Fibroblast of skin of scalp (primary cell): Measurements from ENCODE around the gene GABRB3.

Experiments
- DNase-seq: peaks from one replicate; pipeline ENCODE4 v3.0.0-alpha.2; 2013

The GABRB3 gene

DNA sequence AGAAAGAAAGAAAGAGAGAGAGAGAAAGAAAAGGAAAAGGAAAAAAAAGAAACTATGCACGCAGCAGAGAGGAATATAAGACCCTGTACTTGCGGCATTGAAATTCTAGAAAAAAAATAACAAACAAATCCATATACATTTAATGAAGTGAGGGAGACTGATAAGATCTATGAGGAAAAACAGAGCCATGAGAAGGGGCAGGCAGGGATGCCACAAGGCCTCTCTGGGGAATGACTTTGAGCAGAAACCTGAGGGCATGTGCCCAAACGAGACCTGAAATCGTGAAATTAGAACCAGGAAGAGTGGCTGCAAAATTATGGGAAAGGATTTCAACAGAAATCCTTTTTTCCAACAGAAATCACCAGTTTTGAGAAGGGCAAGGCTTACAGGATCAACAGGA lies 98.4 kb downstream of the GABRB3 start:
- DNase-seq = no peak

DNA sequence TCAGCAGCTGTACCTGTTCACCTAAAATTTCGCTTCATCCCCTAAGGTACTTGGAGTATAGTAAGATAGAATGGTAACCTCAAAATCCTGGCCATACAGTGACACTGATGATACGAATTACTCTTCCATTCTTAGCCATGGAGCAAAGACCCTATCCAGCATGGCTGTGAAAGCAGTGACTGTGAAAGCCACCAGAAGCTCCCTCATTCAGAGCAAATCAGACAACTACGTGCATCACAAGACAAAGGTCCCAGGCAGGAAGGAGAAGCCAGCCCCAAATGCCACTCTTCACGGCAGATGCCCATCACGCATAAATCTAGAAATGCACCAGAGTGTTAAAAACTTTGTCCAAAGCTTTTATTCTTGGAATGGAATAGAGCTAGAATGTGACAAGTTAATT lies 99.4 kb downstream of the GABRB3 start:
- no peak for DNase-seq

DNA sequence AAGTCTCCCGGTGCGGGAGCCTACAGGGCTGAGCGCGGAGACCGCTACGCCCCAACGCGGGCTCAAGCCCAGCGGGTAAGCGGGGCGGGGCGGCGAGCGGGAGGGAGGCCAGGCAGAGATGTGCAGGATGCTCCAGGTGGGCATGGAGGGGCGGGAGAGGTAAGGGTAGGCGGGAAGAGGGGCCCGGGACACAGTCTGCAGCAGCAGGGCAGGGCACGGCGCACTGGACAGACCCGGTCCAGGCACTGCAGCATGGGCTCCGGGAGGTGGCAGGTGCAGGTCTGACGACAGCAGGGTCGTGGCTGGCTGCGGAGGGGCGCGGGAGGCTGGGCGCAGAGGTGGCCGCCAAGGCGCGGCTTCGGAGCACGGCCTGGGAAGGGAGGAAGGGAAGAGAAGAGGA lies 102.8 kb downstream of the GABRB3 start:
- no peak for DNase-seq

DNA sequence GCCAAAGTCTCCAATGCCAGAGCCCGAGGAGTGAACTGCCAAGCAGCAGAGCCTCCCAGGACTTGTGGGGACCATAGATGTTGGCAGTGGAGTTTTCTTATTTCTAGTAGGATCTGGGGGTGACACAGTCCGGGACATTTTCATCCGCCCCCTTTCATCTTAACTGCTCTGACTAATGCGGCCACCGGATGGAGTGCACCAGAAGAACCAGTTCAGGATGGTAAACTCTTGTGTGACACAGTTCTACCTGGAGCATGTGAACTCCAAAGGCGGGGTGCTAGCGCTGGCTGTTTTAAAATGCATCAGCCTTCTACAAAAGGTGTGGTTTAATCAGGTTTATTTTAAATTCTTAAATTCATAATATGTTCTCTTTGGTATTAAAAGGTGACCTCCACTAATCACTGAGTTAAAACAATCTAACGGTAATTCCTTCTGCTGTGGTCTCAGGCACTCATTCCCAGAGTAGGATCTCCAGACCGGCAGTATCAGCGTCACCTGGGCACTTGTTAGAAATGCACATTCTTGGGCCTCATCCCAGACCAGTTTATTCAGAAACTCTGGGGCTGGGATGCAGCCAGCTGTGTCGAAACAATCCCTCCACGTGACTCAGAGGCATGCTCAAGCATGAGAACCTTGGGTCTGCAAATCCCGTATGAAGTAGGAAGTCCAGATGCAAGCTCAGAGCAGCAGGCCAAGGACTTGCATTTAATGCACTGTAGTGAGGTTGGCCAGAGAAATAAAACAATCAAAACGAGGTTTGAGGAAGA lies 105.5 kb downstream of the GABRB3 start:
- no peak for DNase-seq

DNA sequence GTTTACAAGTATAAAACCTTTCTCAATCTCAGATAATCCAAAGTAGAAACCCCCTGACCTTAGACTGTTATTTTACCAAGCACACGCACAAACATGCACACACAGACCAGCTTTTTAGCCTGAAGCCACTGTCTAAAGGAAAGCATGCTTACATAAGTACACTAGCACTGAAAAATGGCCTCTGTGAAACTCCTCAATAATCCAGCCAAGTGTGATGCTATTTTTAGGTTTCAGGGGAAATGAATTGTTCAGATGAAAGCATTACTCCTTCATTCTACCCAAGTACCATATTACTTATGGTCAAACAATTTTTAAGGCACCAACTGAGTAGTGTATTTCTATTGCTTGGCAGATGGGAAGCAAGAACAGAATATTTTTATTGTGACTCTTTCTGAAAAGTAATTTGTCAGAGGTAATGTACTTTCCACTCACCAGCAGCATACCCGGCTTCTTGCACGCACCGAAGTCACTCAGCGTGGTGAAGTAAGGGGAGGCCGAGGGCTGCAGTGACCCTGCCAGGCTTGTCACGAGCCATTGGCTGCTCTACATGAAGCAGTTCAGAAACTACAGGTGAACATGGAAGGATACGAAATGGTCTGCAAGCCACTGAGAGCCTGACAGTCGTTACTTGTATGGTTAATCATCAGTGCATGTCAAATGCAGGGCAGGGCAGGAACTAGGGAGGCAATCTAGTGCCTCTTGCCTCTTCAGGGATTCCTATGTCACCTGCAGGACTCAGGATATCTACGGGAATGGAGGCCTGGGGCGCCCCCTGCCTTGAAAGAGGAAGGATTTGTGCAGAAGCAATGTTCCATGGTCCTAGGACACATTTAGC lies 106.7 kb downstream of the GABRB3 start:
- no peak for DNase-seq

DNA sequence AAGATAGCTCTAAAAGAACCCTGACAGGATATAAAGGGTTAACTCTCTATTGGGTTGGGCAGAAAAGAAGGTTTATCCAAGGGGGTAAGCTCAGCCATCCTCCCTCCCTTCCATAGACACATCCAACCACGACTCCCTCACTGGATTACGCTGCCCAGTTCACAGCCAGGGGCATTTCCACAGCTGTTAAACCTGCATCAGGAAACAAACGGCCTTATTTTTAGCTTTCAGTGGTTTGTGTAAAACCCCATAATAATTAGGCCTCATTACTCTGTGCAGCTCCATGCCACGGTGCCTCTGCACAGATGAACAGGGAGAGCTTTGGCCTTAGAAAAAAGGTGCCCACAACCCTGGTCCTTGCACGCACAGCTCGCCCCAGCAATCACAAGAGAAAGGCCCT lies 110.6 kb downstream of the GABRB3 start:
- DNase-seq = no peak

DNA sequence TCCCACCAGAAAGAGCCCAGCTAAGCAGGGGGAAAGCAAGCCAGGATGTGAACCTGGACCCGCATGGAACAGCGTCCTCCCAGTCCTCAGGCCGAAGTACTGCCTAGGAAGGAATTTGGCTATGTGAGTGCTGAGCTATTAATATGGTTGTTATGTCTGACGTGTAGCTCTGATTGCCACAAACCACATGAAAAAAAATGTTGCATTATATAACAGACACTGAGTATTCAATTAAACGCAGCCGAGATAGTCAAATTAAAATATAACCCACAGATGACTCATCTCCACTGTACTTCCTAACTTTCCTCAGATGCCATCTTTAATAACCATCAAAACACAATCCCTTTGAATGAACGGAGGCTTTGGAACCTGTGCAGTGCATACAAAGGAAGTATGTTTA lies 111.1 kb downstream of the GABRB3 start:
- DNase-seq = no peak

DNA sequence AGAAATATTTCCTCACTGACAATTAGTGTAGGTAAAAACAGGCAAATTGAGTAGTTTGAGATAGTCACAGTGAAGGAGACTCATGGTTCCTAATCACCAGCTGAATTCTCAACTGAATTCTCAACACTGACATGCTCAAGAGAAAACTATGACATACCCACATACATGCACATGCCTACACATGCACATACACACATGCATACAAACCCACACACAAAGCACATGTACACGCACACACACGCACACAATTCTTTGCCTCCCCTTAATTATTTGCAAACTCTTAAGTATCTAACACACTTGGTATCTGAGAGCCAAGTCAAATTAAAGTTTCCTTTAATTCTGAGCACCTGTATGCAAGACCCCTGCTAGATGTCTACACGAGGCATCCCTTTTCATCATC lies 111.8 kb downstream of the GABRB3 start:
- DNase-seq = no peak

DNA sequence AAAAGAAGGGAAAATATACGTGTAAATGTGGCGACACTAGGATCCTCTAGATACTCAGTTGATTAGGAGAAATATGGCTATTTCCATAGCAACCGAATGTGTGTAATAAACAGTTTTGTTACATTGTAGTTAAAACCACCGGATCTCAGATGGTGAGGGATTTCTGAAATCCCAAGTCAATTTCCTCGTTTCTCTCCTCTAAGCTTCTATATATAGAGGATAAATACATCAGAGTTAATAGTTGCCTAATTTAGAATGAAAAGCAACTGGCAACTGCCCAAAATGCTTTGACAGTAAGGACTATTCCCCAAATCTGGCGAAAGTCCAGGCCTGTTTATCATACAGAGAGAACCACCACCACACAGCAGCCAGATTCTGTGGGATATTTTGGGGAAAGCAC lies 112.6 kb downstream of the GABRB3 start:
- no peak for DNase-seq

DNA sequence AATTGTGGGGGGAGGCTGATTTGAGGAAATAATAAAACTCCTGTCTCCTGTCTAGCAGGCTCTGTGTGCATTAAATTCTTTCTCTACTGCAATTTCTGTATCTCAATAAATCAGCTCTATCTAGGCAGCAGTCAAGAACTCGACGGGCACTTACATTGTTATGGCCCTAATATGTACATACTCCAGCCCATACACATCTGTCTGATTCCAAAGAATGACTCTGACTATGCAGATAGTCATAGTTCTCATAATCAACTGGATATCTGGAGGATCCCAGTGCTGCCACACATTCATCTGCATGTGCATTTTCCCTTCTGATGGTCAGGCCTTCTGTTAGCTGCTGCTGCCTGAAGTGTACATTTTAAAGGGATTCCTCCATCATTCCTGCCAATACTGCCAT lies 114.6 kb downstream of the GABRB3 start:
- no peak for DNase-seq

DNA sequence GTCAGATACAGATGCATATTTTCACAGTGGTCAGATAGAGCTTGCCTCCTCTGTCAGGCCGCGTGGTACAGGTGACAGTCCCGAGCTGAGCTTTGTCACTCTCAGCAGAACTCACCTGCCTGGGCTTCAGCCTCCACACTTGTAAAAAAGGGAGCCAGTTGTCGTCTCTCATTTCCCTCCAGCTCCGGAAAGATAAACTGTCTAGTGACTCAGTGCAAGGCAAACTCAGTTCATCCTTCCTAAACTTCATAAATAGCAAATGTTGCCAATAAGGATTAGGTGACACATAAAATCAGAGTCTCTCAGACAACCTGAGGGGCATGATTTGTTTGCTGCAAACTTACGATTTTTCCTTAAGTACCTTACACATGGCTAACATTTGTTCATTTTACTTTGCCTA lies 116.8 kb downstream of the GABRB3 start:
- DNase-seq = no peak

DNA sequence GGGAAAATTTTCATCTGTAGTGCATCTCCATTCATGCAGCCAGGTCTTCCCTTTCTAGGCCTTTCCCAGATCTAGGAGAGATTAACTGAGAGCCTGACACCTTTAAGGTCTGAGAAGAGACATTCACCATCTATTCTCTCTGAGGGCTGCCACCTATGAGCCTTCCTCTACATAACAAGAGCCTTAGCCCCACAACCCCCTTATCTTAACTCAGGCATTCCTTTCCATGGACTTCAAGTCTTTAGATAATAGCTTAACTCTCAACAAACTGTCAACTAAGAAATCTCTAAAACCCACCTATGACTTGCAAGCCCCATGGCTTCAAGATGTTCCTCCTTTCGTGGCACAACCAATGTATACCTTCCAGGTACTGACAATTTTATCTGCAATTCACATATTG lies 121.0 kb downstream of the GABRB3 start:
- no peak for DNase-seq

DNA sequence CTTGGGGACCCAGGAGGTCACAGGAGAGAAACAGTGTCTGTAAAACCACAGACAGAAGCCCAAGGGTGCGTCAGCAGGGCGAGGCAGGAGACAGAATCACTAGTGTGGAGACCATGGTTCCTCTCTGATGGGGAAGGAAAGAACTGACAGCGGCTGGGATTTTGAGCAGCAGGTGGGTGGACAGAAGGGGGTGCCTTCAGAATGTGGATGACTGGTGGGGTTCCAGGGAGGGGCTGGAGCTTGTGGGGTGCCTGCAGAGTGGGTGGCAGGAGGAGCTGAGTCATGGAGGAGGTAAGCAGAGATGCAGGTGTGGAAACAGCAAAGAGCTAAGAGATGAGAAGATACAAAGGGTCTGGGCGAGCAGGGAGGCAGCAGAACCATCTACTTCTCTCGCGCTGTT lies 124.2 kb downstream of the GABRB3 start:
- DNase-seq = no peak

DNA sequence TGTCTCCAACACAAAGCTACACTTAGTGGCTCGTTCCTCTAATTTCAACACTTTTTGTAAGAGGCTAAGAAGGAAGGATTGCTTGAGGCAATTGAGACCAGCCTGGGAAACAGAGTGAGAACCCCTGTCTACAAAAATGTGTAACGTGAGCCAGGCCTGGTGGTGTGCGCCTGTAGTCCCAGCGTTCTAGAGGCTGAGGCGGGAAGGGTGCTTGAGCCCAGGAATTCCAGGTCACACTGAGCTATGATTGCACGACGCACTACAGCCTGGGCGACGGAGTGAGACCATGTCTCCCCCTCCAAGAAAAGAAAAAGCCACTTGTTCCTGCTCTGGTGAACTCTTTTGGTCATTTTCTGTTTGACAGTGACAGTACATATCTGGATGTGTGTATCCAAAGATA lies 127.9 kb downstream of the GABRB3 start:
- DNase-seq = no peak

DNA sequence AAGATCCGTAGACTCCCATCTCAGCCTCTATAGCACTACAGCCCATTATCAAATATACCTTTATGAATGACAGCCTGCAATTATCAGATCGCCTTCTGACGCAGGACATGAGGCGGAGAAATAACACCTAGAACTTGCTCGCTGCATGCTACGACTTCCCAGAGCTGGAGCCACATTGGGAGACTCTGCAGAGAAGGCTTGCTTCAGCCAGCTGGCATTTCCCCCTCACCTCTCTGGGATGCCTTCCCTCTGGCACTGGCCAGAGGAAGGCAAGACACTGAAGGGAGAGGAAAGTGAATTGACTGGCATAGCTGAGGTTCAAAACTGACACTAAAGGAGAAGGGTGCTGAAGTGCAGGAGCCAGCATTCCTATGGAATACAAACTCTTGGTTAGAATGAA lies 131.7 kb downstream of the GABRB3 start:
- DNase-seq = no peak

DNA sequence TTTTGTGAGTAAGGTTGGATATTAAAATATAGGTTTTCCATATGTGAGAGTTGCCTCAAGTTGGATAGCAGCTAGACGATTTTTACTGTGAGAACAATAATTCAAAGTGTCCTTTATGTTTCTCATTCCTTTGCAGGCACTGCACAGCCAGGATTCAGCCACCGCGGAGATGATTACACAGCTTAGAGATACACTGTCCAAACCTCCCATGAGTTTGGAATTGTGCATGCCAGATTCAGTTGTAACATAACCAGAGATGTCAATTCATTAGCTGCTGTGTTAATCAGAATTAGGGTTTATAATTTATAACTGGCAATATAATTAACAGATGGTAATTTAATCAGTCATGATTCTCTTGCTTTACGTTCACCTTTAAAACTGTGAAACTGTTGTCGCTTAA lies 132.3 kb downstream of the GABRB3 start:
- DNase-seq = no peak

DNA sequence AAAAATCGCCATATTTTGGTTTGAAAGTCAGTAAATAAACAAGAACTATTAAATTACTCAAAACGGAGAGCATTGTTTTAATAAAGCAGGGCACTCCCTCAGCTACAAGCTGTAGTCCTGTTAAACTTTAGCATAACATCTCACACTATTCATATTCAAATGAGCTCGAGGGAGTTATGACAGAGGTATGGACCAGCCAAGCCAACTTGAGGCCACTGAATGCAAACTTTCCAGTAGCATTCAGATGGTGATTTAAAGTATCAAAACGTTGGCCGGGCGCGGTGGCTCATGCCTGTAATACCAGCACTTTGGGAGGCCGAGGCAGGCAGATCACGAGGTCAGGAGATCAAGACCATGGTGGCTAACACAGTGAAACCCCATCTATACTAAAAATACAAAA lies 132.9 kb downstream of the GABRB3 start:
- DNase-seq = no peak

DNA sequence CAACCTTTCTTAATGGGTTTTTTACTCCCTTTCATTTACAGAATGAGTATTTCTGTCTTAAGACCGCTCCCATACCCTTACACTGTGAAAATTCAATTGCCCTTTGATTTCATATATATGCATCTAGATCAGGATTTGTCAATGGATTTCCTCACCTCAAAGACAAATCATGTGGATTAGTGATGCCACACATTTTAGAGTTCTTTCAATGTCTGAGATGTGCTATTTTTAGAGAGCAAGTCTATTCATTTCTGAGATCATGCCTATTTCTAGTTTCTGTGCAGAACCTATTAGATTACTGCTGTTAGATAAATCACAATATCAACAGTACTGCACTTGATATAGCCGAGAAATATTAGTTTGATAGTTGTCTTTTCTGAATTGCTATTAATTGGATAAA lies 137.3 kb downstream of the GABRB3 start:
- no peak for DNase-seq

DNA sequence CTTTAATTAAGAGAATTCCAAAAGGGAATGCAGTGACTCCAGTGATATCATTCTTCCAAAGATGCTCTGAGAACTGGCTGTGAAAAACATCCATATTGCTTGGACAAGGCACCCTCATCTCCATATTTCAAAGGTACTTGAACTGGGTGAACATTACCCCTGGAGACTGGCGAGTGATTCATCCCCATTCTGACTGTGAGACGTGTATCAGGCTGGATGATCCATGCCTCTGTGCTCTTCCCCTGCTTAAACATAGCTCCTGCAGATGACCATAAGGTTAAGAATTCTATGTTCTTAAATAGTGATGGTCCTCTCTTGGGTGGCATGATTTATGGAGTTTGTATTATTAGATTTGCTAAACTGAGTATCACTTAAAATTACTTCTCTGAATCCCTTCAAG lies 137.8 kb downstream of the GABRB3 start:
- no peak for DNase-seq

DNA sequence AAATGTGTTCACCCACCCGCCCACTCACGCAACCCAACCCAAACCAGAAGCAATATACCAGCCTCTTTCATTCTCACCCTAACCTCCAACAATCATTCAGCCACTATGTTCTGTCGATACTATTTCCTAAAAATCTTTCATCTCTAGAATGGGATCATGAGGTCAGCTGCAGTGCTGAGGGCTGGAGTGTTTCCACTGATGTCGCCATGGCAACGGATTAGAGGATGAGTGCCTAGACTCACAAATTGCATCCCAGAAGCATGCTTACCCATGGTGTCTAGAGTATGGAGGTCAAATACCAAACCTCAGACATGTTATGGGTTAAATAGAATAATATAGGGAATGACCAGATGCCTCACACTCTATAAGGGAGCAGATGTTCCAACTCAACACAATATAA lies 138.5 kb downstream of the GABRB3 start:
- no peak for DNase-seq

DNA sequence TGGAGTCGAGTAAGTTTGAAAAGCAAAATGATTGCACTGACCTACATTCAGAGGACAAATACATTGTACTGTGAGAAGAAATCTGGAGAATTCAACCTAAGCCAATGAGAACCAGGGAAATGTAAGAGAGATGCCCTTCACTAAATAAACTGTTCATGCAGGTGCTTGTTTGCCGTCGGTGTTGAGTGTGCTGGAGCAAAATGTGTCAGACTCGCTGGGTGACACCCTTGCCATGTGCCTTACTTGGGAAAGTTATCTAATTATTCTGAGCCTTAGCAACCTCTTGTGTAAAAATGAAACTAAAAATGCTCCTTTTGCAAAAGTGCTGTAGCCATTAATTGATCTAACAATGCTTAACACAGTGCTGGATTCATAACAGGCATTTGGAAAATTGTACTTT lies 140.4 kb downstream of the GABRB3 start:
- DNase-seq = no peak

DNA sequence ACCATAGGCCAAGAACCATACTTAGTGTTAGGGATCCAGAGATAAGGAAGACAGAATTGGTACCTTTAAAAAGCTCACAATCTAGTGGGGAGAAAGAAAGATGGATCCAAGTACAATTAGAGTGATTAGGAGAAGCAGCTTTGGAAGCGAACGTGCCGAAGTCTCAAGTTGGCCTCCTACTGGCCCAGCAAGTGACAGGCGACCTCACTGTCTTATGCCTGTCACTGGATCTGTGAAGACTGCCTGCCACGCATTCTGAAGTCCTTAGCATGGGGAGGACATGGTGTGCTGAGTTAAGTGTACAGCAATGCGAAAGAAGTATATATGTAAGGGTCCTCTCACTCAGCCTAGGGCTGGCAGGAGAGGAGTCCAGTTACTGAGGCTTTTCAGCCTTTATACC lies 141.0 kb downstream of the GABRB3 start:
- no peak for DNase-seq

DNA sequence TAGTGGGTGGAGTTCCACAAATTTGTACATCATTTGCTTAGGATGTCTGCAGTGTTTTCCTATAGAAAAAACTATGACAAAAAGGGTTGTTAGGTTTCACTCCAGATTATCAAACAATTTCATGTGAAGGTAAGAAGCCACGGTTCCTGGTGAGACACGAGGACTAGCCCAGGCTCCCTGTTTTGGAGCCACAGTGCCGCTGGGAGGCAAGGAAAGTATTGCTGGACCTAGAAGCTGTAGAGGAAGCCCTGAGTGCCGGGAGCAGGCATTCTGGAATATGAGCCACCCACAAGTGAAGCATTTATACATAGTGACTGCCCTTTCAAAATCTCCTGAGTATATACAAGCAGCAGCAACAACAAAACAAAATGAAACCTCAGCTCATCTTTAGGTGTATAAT lies 142.0 kb downstream of the GABRB3 start:
- no peak for DNase-seq

DNA sequence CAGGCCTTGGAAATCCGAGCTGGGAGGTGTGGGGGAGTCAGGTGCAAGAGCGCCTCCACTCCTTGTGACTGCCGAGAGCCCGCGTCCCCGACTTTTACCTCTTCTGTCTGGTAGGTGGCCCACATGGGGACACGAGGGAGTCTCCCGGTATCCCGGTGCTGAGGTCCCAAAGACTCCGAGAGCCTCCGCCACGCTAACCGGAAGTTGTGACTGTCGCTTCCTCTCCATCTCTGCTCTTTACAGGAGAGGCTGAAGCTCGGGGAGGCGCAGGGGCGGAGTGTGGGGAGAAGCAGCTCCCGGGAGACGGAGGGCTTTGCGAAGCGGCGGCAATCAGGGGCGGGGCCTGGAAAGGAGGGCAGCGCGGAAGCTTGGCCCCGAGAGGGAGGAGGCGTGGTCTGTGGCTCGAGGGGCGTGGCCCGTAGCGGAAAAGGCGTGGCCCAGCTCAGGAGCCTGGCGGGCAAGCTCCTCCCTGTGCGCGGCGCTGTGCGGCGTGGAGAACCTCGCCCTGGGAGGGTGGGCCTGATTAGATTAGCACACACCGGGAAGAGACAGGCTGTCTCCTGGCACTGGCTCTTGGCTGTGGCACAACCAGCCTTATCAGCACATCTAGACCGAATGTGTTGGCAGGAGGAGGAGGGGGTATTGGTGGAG lies 143.9 kb downstream of the GABRB3 start:
- peak; percentile 75 for DNase-seq
